NCI-H1930 (cell line): Measurements from ENCODE around the gene PPP2R5C.

Experiments used
- DNase-seq, 2 experiments: peaks; one replicate each; lab custom pipeline; 2025; lab: John Stamatoyannopoulos, UW

Gene PPP2R5C

GRCh38 chr14:101840649-101841369 lies 79.3 kb downstream of the PPP2R5C start:
- DNase-seq, result no peak

GRCh38 chr14:101843038-101843437 lies 81.5 kb downstream of the PPP2R5C start:
- no peak for DNase-seq

- no peak for DNase-seq
These were observed 82.2 kb downstream of the PPP2R5C start for GRCh38 chr14:101843665-101844064.

- no peak for DNase-seq
These were observed 82.7 kb downstream of the PPP2R5C start for GRCh38 chr14:101844219-101844618.

- no peak for DNase-seq
These were observed 83.2 kb downstream of the PPP2R5C start for GRCh38 chr14:101844751-101845150.

- DNase-seq, result no peak
These were observed 84.0 kb downstream of the PPP2R5C start for GRCh38 chr14:101845496-101845895.

GRCh38 chr14:101845896-101846295 lies 84.4 kb downstream of the PPP2R5C start:
- DNase-seq, result no peak

- no peak for DNase-seq
These were observed 87.6 kb downstream of the PPP2R5C start for GRCh38 chr14:101849125-101849524.

- no peak for DNase-seq
These were observed 88.1 kb downstream of the PPP2R5C start for GRCh38 chr14:101849640-101850039.

GRCh38 chr14:101851183-101851582 lies 89.7 kb downstream of the PPP2R5C start:
- DNase-seq, result no peak

- DNase-seq, result no peak
These were observed 90.4 kb downstream of the PPP2R5C start for GRCh38 chr14:101851736-101852405.

- no peak for DNase-seq
These were observed 91.3 kb downstream of the PPP2R5C start for GRCh38 chr14:101852785-101853184.

- DNase-seq, result no peak
These were observed 92.0 kb downstream of the PPP2R5C start for GRCh38 chr14:101853455-101854018.

GRCh38 chr14:101854366-101854765 lies 92.9 kb downstream of the PPP2R5C start:
- DNase-seq, result no peak

GRCh38 chr14:101855958-101856357 lies 94.4 kb downstream of the PPP2R5C start:
- DNase-seq, result no peak

- no peak for DNase-seq
These were observed 95.0 kb downstream of the PPP2R5C start for GRCh38 chr14:101856536-101856935.

GRCh38 chr14:101857226-101857625 lies 95.7 kb downstream of the PPP2R5C start:
- DNase-seq, result no peak

- no peak for DNase-seq
These were observed 97.5 kb downstream of the PPP2R5C start for GRCh38 chr14:101858791-101859537.

GRCh38 chr14:101859538-101859902 lies 98.0 kb downstream of the PPP2R5C start:
- DNase-seq, result no peak

GRCh38 chr14:101859958-101860357 lies 98.4 kb downstream of the PPP2R5C start:
- DNase-seq, result no peak

GRCh38 chr14:101861464-101861863 lies 100.0 kb downstream of the PPP2R5C start:
- no peak for DNase-seq

- no peak for DNase-seq
These were observed 100.7 kb downstream of the PPP2R5C start for GRCh38 chr14:101862177-101862576.

GRCh38 chr14:101862711-101863110 lies 101.2 kb downstream of the PPP2R5C start:
- DNase-seq, result no peak
